ENCODE measurements around the gene SMC3.

The SMC3 gene

DNA sequence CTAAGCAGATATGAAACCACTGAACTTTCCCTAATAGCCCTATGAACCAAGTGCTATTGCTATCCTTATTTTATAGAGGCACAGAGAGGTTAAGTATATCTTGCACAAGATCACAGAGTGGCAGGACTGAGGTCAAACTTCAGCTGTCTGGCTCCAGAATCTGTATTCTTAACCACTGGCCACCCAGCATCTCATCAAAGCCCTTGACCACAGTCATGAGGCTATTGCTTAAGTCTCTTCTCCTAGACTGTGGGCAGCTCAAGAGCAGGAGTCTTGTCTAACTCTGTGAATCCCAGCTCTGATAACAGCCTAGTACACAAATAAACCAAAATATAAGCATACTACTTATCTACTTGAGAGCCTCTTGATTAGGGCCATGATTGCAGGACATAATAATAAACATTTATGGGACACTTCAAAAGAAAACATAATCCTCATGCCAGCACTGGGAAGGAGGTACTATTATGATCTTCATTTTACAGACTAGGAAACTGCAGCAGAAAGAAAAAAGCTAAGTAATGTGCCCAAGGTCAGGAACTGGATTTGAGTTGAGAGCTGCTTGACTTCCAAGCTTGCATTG is 22.4 kb upstream of the SMC3 start:
- no peak for DNase-seq

- no peak for DNase-seq
Observed at GRCh38 chr10:110546077-110546476, 21.4 kb upstream of the SMC3 start.

- DNase-seq = no peak
Observed at GRCh38 chr10:110546499-110547110, 20.9 kb upstream of the SMC3 start.

DNA sequence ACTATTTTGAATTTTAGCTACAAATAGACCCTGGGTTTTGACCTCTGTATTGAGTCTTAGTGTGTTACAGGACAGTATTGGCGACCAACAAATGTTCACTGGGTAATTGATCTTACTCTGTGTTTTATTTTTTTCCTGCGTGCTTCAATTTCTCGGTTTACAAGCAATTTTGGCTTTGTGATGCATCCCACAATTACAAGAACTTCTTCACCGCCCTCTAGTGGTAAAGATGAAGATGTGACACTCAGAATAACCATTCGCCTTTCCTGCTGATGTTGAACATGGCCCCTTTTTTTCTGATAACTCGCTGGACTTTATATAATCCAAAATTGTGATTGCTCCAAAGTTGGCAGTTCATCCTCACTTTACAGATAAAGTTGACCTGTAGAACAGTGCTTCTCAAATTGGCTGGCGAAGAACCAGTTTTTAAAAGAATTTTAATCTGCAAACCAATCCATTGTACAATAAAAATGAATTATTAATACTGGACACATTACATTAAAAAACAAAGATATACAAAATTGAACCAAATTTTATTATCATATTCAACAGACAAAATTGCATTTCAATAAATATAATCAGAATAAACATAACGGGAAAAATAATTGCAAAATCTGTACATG is 20.2 kb upstream of the SMC3 start:
- peak; percentile 33 for DNase-seq

- DNase-seq = no peak
Observed at GRCh38 chr10:110548002-110548401, 19.5 kb upstream of the SMC3 start.

DNA sequence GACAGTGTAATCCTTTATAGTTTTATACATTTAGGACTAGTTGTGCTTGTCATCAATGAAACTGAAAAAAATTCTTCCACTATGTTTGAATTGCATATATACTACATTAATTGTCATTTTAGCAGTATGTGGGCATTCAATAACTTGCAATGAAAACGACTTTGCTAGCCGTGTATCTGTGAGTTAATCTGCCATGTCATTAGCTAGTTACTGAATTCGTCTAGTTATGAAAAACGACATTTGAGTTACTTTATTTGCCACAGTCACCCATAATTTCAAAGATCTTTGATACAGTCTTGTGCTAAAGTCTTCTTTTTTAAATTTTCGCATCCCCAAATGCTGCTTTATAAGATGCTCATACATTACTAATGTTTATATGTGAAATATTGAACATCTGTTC is 18.3 kb upstream of the SMC3 start:
- DNase-seq = no peak

DNA sequence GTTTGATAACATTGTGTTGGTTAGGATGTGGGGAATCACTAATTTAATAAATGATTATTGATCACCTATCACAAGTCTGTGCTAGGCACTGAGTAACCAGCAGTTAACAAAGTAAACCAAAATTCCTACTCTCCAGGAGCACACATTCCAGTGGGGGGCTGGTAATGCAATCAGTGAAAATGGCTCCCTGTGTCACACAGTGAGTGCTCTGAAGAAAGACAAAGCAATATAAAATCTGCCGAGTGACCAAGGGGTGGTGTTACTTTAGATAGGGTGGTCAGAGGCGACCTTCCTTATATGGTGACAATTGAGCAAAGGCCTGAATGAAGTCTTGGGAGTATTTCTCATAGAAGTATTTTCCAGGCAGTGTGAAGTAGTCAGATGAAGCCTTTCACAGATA is 13.6 kb upstream of the SMC3 start:
- DNase-seq = no peak

DNA sequence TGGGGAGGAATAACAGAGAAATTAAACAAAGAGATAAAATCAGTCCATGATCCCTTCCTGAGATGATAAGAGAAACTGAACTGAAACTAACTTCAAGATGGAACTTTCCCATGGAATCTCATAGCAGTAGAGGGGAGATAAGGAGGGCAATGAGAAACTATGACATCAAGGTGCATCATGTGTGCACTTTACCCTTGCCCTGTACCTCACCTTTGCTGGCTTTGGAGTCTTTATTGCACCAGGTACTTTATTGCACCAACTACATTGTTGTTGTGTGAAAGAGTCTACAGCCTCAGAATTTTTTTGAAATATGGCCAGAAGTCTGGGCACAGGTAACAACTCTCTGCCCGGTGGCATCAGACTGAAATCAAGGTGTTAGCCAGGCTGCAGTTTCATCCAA is 11.2 kb upstream of the SMC3 start:
- DNase-seq = no peak

DNA sequence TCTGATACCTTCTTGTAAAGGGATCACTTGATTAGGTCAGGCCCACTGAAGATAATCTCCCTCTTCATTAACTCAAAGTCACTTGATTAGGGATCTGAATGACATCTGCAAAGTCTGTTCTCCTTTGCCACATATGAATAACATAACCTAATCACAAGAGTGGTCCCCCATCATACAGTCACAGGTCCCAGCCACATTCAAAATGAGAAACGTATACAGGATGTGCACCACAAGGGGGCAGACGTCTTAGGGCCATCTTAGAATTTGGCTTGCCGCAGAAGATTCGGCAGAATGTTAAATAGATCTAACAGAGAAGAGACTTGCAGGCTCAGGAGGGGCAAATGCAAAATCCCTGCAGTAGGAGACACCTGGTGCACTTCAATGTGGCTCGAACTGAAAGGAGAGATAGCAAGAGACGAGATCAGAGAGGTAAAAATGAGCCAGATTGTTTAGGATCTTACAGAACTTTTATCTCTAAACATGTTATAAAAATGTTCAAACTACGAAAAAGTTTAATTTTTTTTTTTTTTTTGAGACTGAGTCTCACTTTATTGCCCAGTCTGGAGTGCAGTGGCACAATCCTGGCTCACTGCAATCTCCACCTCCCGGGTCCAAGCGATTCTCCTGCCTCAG is 10.4 kb upstream of the SMC3 start:
- DNase-seq = no peak

DNA sequence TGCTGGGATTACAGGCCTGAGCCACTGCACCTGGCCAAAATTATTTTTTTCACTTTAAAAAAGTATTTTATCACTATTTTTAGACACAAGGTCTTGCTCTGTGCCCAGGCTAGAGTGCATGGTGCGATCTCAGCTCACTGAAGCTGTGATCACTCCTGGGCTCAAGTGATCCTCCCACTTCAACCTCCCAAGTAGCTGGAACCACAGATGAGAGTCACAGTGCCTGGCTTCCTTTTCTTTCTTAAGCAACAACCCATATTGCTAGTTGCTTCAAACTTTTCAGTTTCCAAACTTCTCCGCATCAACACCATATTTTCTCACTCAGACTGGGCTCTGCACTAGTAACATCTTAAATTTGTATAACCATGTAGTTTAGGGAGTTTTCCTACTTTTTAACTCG is 9.5 kb upstream of the SMC3 start:
- DNase-seq = no peak

GRCh38 chr10:110560012-110560411 is 7.5 kb upstream of the SMC3 start:
- no peak for DNase-seq

- DNase-seq = no peak
Observed at GRCh38 chr10:110561292-110561691, 6.2 kb upstream of the SMC3 start.

GRCh38 chr10:110562348-110562747 is 5.1 kb upstream of the SMC3 start:
- DNase-seq = no peak

DNA sequence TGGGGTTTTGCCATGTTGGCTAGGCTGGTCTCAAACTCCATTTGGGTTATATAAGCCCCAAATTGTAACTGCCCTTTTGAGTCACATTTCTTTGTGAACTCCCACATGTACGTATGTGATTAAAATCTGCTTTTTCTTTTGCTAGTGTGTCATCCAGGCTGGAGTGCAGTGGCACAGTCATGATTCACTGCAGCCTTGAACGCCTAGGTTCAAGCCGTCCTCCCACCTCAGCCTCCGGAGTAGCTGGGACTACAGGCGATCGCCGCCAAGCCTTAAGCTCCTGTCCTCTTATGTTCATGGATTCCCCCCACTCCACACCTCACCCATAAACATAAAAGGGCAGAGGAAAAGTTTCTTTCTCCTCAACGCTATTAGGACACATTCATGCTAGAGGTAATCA is 4.4 kb upstream of the SMC3 start:
- DNase-seq = no peak

DNA sequence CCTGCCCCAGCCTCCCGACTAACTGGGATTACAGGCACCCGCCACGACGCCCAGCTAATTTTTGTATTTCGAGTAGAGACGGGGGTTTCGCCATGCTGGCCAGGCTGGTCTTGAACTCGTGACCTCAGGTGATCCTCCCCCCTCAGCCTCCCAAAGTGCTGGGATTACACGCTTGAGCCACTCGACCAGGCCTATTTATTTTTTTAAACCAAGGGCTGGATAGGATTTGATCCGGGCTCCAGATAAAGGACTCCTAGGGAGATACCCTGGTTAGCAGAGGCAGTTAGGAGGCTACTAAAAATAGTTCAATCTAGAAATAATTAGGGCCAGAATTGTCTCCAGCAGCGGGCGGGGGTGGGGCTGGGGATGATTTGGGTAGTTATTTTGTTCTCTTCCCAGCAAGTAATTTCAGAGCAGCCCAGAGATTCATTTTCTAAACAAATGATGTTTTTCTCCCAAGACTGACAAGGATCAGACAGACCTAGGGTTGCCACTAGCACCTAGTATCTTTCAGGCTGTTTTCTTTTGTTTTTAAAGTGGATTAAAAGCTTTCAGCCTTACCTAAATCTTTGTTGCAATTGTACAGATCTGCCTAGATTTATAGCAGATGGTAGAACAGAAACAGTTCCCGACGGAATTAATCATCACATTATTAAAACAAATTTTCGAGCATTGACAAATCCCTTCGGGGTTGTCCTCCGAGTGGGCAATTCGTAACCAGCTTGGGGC is 859 bp upstream of the SMC3 start:
- no peak for DNase-seq

DNA sequence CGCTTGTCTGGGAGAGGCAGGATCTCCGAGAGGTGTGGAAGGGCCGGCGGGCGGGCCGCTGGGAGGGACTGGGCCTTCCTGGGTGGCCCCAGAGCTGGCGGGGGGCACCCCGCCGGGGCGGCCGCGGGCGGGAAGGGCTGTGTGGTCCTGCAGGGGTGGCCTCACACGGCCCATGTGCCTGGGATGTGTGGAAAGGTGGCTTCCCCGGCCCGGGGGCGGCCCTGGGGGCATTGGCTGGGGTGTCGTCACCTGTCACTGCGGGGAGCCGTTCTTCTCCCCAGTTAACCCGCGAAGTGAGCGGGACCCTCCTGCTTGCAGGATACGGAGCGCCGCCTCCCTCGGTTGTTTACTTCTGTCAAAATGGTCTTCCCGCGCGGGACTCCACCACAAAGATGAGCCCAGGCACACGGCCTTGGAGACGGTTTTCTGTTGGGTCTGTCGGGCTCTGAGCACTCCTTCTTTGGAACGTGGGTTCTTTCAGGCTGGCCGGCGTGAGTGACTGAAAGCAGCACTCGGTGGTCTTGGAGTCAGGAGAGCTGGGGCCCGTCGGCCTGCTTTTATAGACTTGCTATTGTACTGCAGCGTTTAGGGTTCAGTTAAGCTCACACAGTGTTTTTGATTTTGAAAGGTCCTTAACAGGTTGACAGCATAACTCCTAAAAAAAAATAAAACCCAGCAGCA is 700 bp downstream of the SMC3 start:
- DNase-seq = no peak

- no peak for DNase-seq
Observed at GRCh38 chr10:110569122-110569521, 1.6 kb downstream of the SMC3 start.

GRCh38 chr10:110569736-110570135 is 2.2 kb downstream of the SMC3 start:
- no peak for DNase-seq

GRCh38 chr10:110571093-110571743 is 3.7 kb downstream of the SMC3 start:
- no peak for DNase-seq

GRCh38 chr10:110572862-110573261 is 5.4 kb downstream of the SMC3 start:
- no peak for DNase-seq

- no peak for DNase-seq
Observed at GRCh38 chr10:110574420-110574819, 6.9 kb downstream of the SMC3 start.

DNA sequence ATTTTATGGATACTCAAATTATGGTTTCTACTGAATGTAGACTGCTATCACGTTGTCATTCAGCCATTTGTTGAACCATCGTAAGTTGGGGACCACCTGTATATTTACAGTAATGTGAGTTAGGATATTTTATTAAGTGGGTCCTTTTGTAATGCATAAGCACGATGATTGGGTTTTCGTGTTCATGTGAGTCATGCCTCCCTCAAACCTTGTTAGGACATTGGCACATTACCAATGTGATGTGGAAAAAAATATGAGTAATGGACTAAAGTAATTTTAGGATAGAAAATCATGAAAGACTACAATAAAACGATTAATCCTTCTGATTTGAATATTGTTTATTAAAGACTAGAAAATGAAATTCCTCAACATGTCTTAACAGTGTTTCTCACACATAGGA is 8.7 kb downstream of the SMC3 start:
- no peak for DNase-seq

Data from right kidney (tissue), 1 donor.